Measurements from ENCODE around the gene KRTAP5-11. TPM values are rescaled to one million over a fixed set of nuclear protein-coding genes. Genes with fewer than 3 reads are reported as not detected.

KRTAP5-11 gene
- total RNA-seq, 1 experiment from 2014 or later = not detected

DNA sequence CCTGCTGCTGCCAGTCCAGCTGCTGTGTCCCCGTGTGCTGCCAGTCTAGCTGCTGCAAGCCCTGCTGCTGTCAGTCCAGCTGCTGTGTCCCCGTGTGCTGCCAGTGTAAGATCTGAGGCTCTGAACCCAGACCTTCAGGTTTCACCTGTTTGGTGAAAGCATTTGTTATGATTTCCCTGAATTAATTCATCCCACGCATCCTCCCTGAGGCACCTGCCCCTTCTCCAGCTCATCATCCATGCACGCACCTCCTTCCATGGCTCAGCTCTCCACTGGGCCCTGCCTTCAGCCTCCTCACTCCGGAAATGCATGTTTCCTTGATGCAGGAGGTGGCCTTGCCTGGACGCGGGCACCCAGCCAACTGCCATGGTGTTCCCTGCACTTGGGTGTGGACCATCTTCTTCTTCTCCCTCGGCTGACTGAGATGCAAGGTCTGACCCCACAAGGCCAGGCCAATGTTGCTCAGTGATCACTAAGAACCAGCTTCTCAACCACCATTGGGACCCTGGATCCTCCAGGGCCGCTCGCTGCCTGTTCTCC is 16.5 kb downstream of the KRTAP5-11 start:
- RAD21 ChIA-PET (ENCODE audit: low non-redundant PET in 1 of 2, low total read pairs in 2 of 2, uncharacterized antibody in 2 of 2, unreplicated experiment in 2 of 2) = no interaction called here

More for the DNA sequence above, 16.5 kb downstream of the KRTAP5-11 start:
- H3K79me2 ChIP-seq (ENCODE audit: insufficient read depth, low read length) = no peaks in the 10 kb centered on the region
- ATAC-seq (no peak), DNase-seq (ENCODE audit: low read depth, low spot score) (no peak)
- no TSS peak for BruUV-seq (replicated peaks)
- no peak overlapping the region for H2AFZ ChIP-seq (ENCODE audit: low read depth, low read length, poor library complexity, severe bottlenecking)
- ChIA-PET POLR2A (no interaction called here), CTCF (no interaction called here)
- H3K9ac ChIP-seq (ENCODE audit: low read length) = no peak overlapping the region
- no peaks in the 10 kb centered on the region for H3K9me3 ChIP-seq (ENCODE audit: control insufficient read depth in 1 of 2, insufficient read depth in 1 of 2, low read depth in 1 of 2, low read length in 2 of 2)
- intact Hi-C loops (cut with micrococcal nuclease) = no loop called here
- peaks cover 0 to 16% of the 10 kb centered on the region in 2 experiments; a peak in 2 of 4 replicates for H3K4me1 ChIP-seq (ENCODE audit: control insufficient read depth in 1 of 2, insufficient read depth in 2 of 2, low read length in 2 of 2)
- no peak overlapping the region for H3K4me3 ChIP-seq (replicated peaks in 1 of 2; ENCODE audit: low read depth in 1 of 2, low read length in 2 of 2)
- H3K36me3 ChIP-seq (ENCODE audit: control insufficient read depth in 1 of 2, insufficient read depth in 2 of 2, low read length in 2 of 2) = no peaks in the 10 kb centered on the region
- no peaks in the 10 kb centered on the region for H4K20me1 ChIP-seq (ENCODE audit: insufficient read depth)
- H3K9me2 ChIP-seq (ENCODE audit: insufficient read depth) = no peaks in the 10 kb centered on the region
- H3K27ac ChIP-seq (ENCODE audit: low read depth, low read length) = no peak overlapping the region
- peaks cover 16% of the 10 kb centered on the region; the same call in 1 of the 2 replicates for H3K27me3 ChIP-seq (ENCODE audit: insufficient read depth, low read length)
- TF ChIP-seq SIN3A (IDR thresholded peaks at IDR 0.05; ENCODE audit: low read depth) (no peak), POLR2AphosphoS5 (IDR thresholded peaks at IDR 0.05; ENCODE audit: low read depth, low read length) (no peak), JUND (IDR thresholded peaks at IDR 0.05) (no peak), TCF7L2 (IDR thresholded peaks at IDR 0.05; ENCODE audit: borderline replicate concordance, extremely low read depth, insufficient read depth, insufficient read length) (no peak), RAD21 (IDR thresholded peaks at IDR 0.05; ENCODE audit: low read depth) (no peak), EGR1 (IDR thresholded peaks at IDR 0.05; ENCODE audit: low read depth) (no peak), ZNF274 (IDR thresholded peaks at IDR 0.05; ENCODE audit: low read depth, low read length) (no peak), SRF (IDR thresholded peaks at IDR 0.05; ENCODE audit: low read depth) (no peak), YY1 (IDR thresholded peaks at IDR 0.05; ENCODE audit: extremely low read depth, insufficient replicate concordance, low read depth, low read length) (no peak), CBX3 (IDR thresholded peaks at IDR 0.05; ENCODE audit: low read depth) (no peak), CEBPB (IDR thresholded peaks at IDR 0.05; ENCODE audit: low read depth) (no peak), FOSL1 (IDR thresholded peaks at IDR 0.05; ENCODE audit: low read depth) (no peak)
- TF ChIP-seq, protein P1, sequence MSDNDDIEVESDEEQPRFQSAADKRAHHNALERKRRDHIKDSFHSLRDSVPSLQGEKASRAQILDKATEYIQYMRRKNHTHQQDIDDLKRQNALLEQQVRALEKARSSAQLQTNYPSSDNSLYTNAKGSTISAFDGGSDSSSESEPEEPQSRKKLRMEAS (IDR thresholded peaks at IDR 0.05) = no peak
- TF ChIP-seq, protein P2, sequence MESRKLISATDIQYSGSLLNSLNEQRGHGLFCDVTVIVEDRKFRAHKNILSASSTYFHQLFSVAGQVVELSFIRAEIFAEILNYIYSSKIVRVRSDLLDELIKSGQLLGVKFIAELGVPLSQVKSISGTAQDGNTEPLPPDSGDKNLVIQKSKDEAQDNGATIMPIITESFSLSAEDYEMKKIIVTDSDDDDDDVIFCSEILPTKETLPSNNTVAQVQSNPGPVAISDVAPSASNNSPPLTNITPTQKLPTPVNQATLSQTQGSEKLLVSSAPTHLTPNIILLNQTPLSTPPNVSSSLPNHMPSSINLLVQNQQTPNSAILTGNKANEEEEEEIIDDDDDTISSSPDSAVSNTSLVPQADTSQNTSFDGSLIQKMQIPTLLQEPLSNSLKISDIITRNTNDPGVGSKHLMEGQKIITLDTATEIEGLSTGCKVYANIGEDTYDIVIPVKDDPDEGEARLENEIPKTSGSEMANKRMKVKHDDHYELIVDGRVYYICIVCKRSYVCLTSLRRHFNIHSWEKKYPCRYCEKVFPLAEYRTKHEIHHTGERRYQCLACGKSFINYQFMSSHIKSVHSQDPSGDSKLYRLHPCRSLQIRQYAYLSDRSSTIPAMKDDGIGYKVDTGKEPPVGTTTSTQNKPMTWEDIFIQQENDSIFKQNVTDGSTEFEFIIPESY (IDR thresholded peaks at IDR 0.05; ENCODE audit: extremely low read depth, insufficient replicate concordance, low read length) = no peak
- TF ChIP-seq, protein P3, sequence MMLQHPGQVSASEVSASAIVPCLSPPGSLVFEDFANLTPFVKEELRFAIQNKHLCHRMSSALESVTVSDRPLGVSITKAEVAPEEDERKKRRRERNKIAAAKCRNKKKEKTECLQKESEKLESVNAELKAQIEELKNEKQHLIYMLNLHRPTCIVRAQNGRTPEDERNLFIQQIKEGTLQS (IDR thresholded peaks at IDR 0.05) = no peak
- TF ChIP-seq, protein P4, sequence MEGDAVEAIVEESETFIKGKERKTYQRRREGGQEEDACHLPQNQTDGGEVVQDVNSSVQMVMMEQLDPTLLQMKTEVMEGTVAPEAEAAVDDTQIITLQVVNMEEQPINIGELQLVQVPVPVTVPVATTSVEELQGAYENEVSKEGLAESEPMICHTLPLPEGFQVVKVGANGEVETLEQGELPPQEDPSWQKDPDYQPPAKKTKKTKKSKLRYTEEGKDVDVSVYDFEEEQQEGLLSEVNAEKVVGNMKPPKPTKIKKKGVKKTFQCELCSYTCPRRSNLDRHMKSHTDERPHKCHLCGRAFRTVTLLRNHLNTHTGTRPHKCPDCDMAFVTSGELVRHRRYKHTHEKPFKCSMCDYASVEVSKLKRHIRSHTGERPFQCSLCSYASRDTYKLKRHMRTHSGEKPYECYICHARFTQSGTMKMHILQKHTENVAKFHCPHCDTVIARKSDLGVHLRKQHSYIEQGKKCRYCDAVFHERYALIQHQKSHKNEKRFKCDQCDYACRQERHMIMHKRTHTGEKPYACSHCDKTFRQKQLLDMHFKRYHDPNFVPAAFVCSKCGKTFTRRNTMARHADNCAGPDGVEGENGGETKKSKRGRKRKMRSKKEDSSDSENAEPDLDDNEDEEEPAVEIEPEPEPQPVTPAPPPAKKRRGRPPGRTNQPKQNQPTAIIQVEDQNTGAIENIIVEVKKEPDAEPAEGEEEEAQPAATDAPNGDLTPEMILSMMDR (IDR thresholded peaks at IDR 0.05 in 2 of 3, conservative IDR thresholded peaks at IDR 0.05 in 1 of 3; ENCODE audit: borderline replicate concordance in 1 of 3, insufficient read depth in 1 of 3, low read depth in 2 of 3, low read length in 2 of 3) = no peak
- no peak overlapping the region for H3K4me2 ChIP-seq (ENCODE audit: low read length)

All from HCT116 (cell line).